Measurements from ENCODE around the gene ASTE1. TPM values are rescaled to one million over a fixed set of nuclear protein-coding genes. Genes with fewer than 3 reads are reported as not detected.

Gene ASTE1
- total RNA-seq, 2 experiments from 2014 or later, result 11.7 to 14.2 TPM

DNA sequence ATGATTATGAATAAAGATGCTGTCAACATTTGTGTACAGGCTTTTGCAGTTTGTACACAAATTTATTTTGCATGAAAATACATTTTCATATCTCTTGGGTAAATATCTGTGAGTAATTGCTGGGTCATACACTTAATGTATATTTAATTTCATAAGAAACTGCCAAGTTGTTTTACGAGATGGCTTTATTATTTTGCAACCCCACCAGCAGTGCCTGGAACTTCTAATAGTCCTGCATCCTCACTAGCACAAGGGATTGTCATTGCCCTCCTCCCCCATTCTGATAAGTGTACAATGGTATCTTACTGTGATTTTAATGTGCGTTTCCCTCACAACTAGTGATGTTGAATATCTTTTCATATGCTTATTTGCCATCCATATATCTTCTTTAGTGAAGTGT, 45.2 kb downstream of the ASTE1 start:
- intact Hi-C loops (cut with micrococcal nuclease; ENCODE audit: unreplicated experiment), result no loop called here
- no peak for DNase-seq (ENCODE audit: low spot score)

DNA sequence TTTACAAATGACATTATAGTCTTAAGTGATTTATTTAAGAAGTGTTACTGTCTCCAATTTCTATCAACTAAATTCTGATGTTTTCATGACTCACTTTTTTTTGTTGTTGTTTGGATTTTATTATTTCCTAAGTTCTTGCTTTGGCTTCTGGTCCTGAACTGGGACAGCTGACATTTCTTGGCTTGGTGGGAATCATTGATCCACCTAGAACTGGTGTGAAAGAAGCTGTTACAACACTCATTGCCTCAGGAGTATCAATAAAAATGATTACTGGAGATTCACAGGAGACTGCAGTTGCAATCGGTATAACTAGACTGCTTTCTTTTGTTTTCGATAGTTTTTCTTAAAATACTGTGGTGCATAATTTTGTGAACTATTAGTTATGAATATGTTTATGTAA, 47.5 kb downstream of the ASTE1 start:
- no peaks in the 10 kb centered on the region for H3K9me2 ChIP-seq (ENCODE audit: insufficient read depth, low read length)
- DNase-seq (ENCODE audit: low spot score), result no peak
- no peaks in the 10 kb centered on the region for H3K79me2 ChIP-seq (ENCODE audit: insufficient read depth, low read depth, low read length)
- no peaks in the 10 kb centered on the region for H4K20me1 ChIP-seq (ENCODE audit: insufficient read depth, low read length)
- no TSS peak for BruUV-seq (replicated peaks)
- no peaks in the 10 kb centered on the region for H3K9me3 ChIP-seq (ENCODE audit: low read length)
- H3K4me2 ChIP-seq (ENCODE audit: low read length), result no peak overlapping the region
- H2AFZ ChIP-seq (ENCODE audit: low read length), result no peak overlapping the region
- TF ChIP-seq, protein P1, sequence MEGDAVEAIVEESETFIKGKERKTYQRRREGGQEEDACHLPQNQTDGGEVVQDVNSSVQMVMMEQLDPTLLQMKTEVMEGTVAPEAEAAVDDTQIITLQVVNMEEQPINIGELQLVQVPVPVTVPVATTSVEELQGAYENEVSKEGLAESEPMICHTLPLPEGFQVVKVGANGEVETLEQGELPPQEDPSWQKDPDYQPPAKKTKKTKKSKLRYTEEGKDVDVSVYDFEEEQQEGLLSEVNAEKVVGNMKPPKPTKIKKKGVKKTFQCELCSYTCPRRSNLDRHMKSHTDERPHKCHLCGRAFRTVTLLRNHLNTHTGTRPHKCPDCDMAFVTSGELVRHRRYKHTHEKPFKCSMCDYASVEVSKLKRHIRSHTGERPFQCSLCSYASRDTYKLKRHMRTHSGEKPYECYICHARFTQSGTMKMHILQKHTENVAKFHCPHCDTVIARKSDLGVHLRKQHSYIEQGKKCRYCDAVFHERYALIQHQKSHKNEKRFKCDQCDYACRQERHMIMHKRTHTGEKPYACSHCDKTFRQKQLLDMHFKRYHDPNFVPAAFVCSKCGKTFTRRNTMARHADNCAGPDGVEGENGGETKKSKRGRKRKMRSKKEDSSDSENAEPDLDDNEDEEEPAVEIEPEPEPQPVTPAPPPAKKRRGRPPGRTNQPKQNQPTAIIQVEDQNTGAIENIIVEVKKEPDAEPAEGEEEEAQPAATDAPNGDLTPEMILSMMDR (conservative IDR thresholded peaks at IDR 0.05; ENCODE audit: low read length), result no peak
- no peak for TF ChIP-seq EZH2phosphoT487 (IDR thresholded peaks at IDR 0.05; ENCODE audit: borderline replicate concordance, low read depth, low read length)
- intact Hi-C loops (cut with micrococcal nuclease; ENCODE audit: unreplicated experiment), result no loop called here
- H3K4me1 ChIP-seq (ENCODE audit: insufficient read depth, low read length, poor library complexity, severe bottlenecking), result no peaks in the 10 kb centered on the region
- ChIA-PET POLR2A (no interaction called here), CTCF (ENCODE audit: unreplicated experiment) (no interaction called here)
- peaks cover 45% of the 10 kb centered on the region for H3K36me3 ChIP-seq (ENCODE audit: insufficient read depth, low read length)
- no peak overlapping the region for H3K4me3 ChIP-seq (ENCODE audit: low read depth, low read length, poor library complexity, severe bottlenecking)
- no peak overlapping the region for H3K27ac ChIP-seq (ENCODE audit: low read depth, low read length, poor library complexity, severe bottlenecking)

More for the DNA sequence above, 45.2 kb downstream of the ASTE1 start:
- Histone ChIP-seq H2AFZ (ENCODE audit: low read length) (no peak overlapping the region), H3K4me2 (ENCODE audit: low read length) (no peak overlapping the region), H4K20me1 (ENCODE audit: insufficient read depth, low read length) (no peaks in the 10 kb centered on the region), H3K79me2 (ENCODE audit: insufficient read depth, low read depth, low read length) (no peaks in the 10 kb centered on the region), H3K9me3 (ENCODE audit: low read length) (no peaks in the 10 kb centered on the region), H3K27ac (ENCODE audit: low read depth, low read length, poor library complexity, severe bottlenecking) (no peak overlapping the region), H3K36me3 (ENCODE audit: insufficient read depth, low read length) (peaks cover 30% of the 10 kb centered on the region; the same call in 1 of the 2 replicates), H3K4me1 (ENCODE audit: insufficient read depth, low read length, poor library complexity, severe bottlenecking) (no peaks in the 10 kb centered on the region), H3K9me2 (ENCODE audit: insufficient read depth, low read length) (no peaks in the 10 kb centered on the region), H3K4me3 (ENCODE audit: low read depth, low read length, poor library complexity, severe bottlenecking) (no peak overlapping the region)
- POLR2A ChIA-PET, result interaction anchor here (0.6 kb wide), 1 partner anchor 234 kb away, joined by 5 read pairs; no protein-coding TSS in a partner anchor
- no peak for TF ChIP-seq EZH2phosphoT487 (IDR thresholded peaks at IDR 0.05; ENCODE audit: borderline replicate concordance, low read depth, low read length)
- TF ChIP-seq, protein P1 (conservative IDR thresholded peaks at IDR 0.05; ENCODE audit: low read length), result no peak
- BruUV-seq (replicated peaks), result no TSS peak
- CTCF ChIA-PET (ENCODE audit: unreplicated experiment), result no interaction called here

DNA sequence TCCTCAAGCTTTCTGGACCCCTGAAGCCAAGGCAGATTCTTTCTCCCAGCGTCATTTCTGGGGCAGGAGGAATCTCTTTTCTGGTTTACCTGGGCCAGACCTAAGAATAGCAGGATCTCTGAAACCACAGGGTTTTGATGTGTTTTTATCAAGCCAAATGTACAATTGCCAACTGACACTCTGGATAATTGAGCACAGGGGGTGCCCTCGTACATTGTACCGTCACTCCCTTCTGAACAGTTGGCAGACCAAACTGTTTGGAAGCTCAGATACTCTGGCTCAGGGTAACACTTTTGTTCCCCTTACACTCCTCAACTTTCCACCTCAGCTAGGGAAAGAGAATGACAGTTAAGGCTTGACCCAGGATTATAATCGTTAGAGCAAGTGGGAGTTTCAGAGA, 49.9 kb downstream of the ASTE1 start:
- ChIA-PET CTCF (ENCODE audit: unreplicated experiment) (no interaction called here), POLR2A (no interaction called here)
- Histone ChIP-seq H4K20me1 (ENCODE audit: insufficient read depth, low read length) (no peaks in the 10 kb centered on the region), H3K27ac (ENCODE audit: low read depth, low read length, poor library complexity, severe bottlenecking) (no peak overlapping the region), H3K4me1 (ENCODE audit: insufficient read depth, low read length, poor library complexity, severe bottlenecking) (no peaks in the 10 kb centered on the region), H3K4me2 (ENCODE audit: low read length) (no peak overlapping the region), H3K9me3 (ENCODE audit: low read length) (no peaks in the 10 kb centered on the region), H3K36me3 (ENCODE audit: insufficient read depth, low read length) (peaks cover 57% of the 10 kb centered on the region), H3K4me3 (ENCODE audit: low read depth, low read length, poor library complexity, severe bottlenecking) (no peak overlapping the region), H3K79me2 (ENCODE audit: insufficient read depth, low read depth, low read length) (no peaks in the 10 kb centered on the region), H2AFZ (ENCODE audit: low read length) (no peak overlapping the region), H3K9me2 (ENCODE audit: insufficient read depth, low read length) (no peaks in the 10 kb centered on the region)
- intact Hi-C loops (cut with micrococcal nuclease; ENCODE audit: unreplicated experiment), result no loop called here
- no peak for DNase-seq (ENCODE audit: low spot score)
- BruUV-seq (replicated peaks), result no TSS peak
- TF ChIP-seq, protein P1 (conservative IDR thresholded peaks at IDR 0.05; ENCODE audit: low read length), result no peak
- no peak for TF ChIP-seq EZH2phosphoT487 (IDR thresholded peaks at IDR 0.05; ENCODE audit: borderline replicate concordance, low read depth, low read length)
